SJSA1 (cell line): ENCODE data around the gene ZNF738. TPM values are rescaled to one million over a fixed set of nuclear protein-coding genes. Genes with fewer than 3 reads are reported as not detected.

Experiments
- DNase-seq, 2 experiments: peaks; one replicate each; pipeline ENCODE4 v3.0.0-alpha.2; 2015 to 2020; ENCODE audit warnings: low spot score in 2 of 2, low read depth in 1 of 2
- H3K27ac ChIP-seq: fragments of 250-450 bp; sonication (Bioruptor Pico); 2 replicates; pipeline ENCODE4 v1.5.1; 2020; ENCODE audit warnings: mild to moderate bottlenecking, moderate library complexity
- H3K27me3 ChIP-seq: fragments of 250-450 bp; sonication (Bioruptor Pico); replicated peaks from 2 replicates; pipeline ENCODE4 v1.5.1; 2020; ENCODE audit warnings: mild to moderate bottlenecking, moderate library complexity
- H3K36me3 ChIP-seq: fragments of 250-450 bp; sonication (Bioruptor Pico); 2 replicates; pipeline ENCODE4 v1.5.1; 2020; ENCODE audit warnings: mild to moderate bottlenecking
- H3K4me1 ChIP-seq: fragments of 250-450 bp; sonication (Bioruptor Pico); replicated peaks from 2 replicates; pipeline ENCODE4 v1.6.1; 2021; ENCODE audit warnings: mild to moderate bottlenecking
- H3K4me3 ChIP-seq: fragments of 250-450 bp; sonication (Bioruptor Pico); 2 replicates; pipeline ENCODE4 v1.5.1; 2020; ENCODE audit warnings: mild to moderate bottlenecking
- H3K9me3 ChIP-seq: fragments of 250-450 bp; sonication (Bioruptor Pico); replicated peaks from 2 replicates; pipeline ENCODE4 v1.5.1; 2020; ENCODE audit warnings: mild to moderate bottlenecking
- total RNA-seq: library from RNA; depleted of rRNA; stranded (reverse); fragments of >200 nt; shearing (Covaris generic); gene quantifications from 2 replicates; pipeline ENCODE4 v1.2.3, GENCODE V29; 2014; rRNA removed

Gene ZNF738
- total RNA-seq, 1 experiment from 2014 or later, result 11.5 TPM

DNA sequence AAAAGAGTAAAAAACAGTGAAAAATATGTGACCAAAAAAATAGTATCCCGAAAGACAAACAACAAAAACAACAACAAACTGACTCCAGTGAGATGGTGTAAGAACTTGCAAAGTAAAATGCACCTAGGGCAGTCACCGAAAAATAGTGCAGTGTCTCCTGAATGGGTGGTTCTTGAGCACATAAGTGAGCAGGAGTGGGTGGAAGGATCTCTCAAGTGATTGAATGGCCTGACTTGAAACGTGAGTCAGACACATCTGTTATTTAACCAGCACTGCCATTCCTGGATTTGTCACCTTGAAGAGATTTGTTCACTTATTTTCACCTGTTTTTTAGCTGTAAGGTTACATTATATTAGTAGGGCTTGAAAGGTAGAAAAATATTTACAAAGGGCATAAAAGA, 3.5 kb downstream of the ZNF738 start:
- Histone ChIP-seq H3K27me3 (no peaks in the 10 kb centered on the region), H3K4me1 (no peaks in the 10 kb centered on the region), H3K27ac (no peak overlapping the region)

DNA sequence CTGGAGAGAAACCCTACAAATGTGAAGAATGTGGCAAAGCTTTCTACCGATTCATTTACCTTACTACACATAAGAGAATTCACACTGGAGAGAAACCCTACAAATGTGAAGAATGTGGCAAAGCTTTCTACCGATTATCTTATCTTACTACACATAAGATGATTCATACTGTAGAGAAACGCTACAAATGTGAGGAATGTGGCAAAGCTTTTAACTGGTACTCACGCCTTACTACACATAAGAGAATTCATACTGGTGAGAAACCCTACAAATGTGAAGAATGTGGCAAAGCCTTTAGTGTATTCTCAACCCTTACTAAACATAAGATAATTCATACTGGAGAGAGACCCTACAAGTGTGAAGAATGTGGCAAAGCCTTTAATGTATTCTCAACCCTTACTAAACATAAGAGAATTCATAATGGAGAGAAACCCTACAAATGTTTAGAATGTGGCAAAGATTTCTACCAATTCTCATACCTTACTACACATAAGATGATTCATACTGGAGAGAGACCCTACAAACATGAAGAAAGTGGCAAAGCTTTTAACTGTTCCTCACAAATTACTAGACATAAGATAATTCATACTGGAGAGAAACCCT, 25.3 kb downstream of the ZNF738 start:
- Histone ChIP-seq H3K9me3 (no peaks in the 10 kb centered on the region; the same call in none of the 2 replicates), H3K27me3 (no peaks in the 10 kb centered on the region), H3K4me1 (no peaks in the 10 kb centered on the region), H3K4me3 (no peak overlapping the region), H3K27ac (no peak overlapping the region), H3K36me3 (peaks cover 4% of the 10 kb centered on the region)
- DNase-seq, result no peak

More for the DNA sequence above, 3.5 kb downstream of the ZNF738 start:
- 0 out of 2 replicates have a peak, but pooled peaks cover 4% of the 10 kb centered on the region for H3K9me3 ChIP-seq
- peaks cover 39% of the 10 kb centered on the region for H3K36me3 ChIP-seq
- no peak for DNase-seq
- no peak overlapping the region for H3K4me3 ChIP-seq

DNA sequence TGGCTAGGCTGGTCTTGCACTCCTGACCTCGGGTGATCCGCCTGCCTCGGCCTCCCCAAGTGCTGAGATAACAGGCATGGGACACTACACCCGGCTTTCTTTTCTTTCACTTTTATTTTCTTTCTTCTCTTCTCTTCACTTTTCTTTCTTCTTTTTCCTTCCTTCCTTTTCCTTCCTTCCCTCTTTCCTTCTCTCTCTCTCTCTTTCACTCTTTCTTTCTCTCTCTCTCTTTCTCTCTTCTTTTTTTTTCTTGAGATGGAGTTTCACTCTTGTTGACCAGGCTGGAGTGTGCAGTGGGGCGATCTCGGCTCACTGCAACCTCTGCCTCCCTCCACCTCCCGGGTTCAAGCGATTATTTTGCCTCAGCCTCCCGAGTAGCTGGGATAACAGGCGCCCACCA, 37.3 kb downstream of the ZNF738 start:
- Histone ChIP-seq H3K9me3 (peaks cover 7% of the 10 kb centered on the region; the same call in 1 of the 2 replicates), H3K27me3 (no peaks in the 10 kb centered on the region), H3K27ac (no peak overlapping the region), H3K4me1 (no peaks in the 10 kb centered on the region), H3K36me3 (no peaks in the 10 kb centered on the region), H3K4me3 (no peak overlapping the region)
- DNase-seq, result no peak

DNA sequence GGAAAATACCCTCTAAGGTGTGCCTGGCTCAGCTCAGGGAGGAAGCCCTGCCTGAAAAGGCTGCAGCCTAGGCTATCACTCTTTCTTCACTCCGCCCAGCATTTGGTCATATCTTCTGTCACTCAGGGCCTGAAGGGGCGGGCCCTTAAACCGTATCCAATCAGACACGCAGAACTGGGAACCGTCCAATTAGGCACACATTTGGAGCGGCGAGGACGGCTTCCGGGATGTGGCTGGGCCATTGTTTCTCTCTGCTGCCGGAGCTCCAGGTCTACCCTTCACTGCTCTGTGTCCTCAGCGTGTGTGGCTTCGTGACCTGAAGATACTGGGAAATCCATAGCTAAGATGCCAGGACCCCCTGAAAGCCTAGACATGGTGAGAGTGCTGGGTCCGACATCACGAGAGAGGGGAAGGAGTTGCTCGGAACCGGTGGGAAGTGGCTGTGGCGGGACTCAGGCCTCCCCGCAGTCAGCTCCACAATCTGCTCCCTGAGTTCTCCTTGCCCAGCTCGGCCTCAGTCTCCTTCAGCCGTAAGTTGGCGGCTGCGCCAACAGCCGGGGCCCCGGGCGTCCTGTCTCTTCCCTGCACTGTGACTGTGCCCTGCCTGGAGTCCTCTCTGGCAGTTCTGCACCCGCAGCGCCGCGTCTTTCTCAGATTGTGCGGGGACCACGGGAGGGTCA, 38.2 kb downstream of the ZNF738 start, which contains the start of gene ZNF493:
TSS of gene ZNF493 (plus strand) at position 241 of the 680 bp plus-strand sequence. CDS start at position 346, 105 bp downstream.
- peaks cover 7% of the 10 kb centered on the region; the same call in 1 of the 2 replicates for H3K9me3 ChIP-seq
- peak; percentile 66 to 71 for DNase-seq
- no peaks in the 10 kb centered on the region for H3K36me3 ChIP-seq
- H3K27me3 ChIP-seq, result no peaks in the 10 kb centered on the region
- H3K27ac ChIP-seq, result no peak within 1 kb of the TSS
- peak within 1 kb of the TSS; percentile 46 for H3K4me3 ChIP-seq
- no peaks in the 10 kb centered on the region for H3K4me1 ChIP-seq

DNA sequence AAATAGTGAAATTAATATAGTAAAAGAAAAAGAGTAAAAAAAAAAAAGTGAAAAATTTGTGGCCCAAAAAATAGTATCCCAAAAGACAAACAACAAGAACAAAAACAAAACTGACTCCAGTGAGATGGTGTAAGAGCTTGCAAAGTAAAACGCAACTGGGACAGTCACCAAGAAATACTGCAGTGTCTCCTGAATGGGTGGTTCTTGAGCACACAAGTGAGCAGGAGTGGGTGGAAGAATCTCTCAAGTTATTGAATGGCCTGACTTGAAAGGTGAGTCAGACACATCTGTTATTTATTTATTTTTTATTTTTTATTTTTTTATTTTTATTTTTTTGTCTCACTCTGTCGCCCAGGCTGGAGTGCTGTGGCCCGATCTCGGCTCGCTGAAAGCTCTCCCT, 40.1 kb downstream of the ZNF738 start:
- no peak for DNase-seq
- no peak overlapping the region for H3K27ac ChIP-seq
- no peaks in the 10 kb centered on the region for H3K27me3 ChIP-seq

DNA sequence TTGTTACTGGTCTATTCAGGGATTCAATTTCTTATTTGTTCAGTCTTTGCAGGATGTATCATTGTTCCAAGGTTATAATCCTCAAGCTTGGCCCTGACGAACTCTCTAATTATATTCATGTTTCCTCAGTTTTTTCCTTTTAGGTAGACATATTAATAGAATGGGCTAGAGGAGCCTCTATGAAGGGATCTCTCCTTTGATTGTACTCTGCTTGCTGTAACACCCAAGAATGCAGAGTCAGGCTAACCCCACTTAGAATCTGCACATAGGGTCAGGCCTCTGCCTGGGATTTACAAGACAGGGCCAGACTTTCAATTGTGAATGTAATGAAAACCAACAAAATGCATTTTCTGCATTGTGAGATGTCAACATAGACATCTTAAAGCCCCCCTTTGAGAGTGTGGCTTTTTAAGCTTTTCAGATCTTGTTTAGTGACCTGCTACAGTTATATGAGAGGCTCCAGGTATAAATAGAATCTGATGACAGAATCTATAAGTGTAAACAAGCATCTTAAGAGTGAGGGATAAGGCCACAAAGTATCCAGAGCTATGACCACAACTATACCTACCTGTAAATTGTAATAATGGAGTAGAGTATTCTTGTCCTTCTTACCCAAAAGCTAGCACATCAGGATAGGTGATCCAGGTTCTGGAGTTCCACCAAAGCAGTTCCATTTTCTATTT, 43.6 kb downstream of the ZNF738 start:
- Histone ChIP-seq H3K4me1 (no peaks in the 10 kb centered on the region), H3K27ac (no peak overlapping the region), H3K36me3 (no peaks in the 10 kb centered on the region), H3K27me3 (no peaks in the 10 kb centered on the region), H3K9me3 (no peaks in the 10 kb centered on the region; the same call in 1 of the 2 replicates), H3K4me3 (no peak overlapping the region)
- no peak for DNase-seq

More for the DNA sequence above, 40.1 kb downstream of the ZNF738 start:
- Histone ChIP-seq H3K9me3 (peaks cover under 1% of the 10 kb centered on the region), H3K36me3 (no peaks in the 10 kb centered on the region), H3K4me1 (no peaks in the 10 kb centered on the region), H3K4me3 (no peak overlapping the region)

DNA sequence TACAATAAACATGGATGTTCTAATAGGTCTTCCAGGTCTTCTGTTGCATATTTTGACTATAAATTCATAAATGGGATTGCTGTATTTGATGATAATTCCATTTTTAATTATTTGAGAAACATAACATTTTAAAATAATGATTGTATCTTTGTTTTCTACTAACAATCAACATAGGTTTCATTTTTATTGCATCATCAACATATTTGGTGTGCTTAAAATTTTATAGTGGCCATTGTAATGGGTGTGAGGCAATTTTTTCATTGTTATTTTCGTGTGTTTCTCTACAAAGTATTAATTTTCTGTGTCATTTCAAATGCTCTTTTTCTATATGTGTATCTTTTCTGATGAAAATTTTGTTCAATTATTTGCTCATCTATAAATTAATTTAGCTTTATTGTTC, 51.4 kb downstream of the ZNF738 start:
- H3K27ac ChIP-seq, result no peak overlapping the region
- no peak for DNase-seq
- no peaks in the 10 kb centered on the region for H3K36me3 ChIP-seq
- no peaks in the 10 kb centered on the region for H3K4me1 ChIP-seq
- no peaks in the 10 kb centered on the region for H3K9me3 ChIP-seq
- no peak overlapping the region for H3K4me3 ChIP-seq
- no peaks in the 10 kb centered on the region for H3K27me3 ChIP-seq

DNA sequence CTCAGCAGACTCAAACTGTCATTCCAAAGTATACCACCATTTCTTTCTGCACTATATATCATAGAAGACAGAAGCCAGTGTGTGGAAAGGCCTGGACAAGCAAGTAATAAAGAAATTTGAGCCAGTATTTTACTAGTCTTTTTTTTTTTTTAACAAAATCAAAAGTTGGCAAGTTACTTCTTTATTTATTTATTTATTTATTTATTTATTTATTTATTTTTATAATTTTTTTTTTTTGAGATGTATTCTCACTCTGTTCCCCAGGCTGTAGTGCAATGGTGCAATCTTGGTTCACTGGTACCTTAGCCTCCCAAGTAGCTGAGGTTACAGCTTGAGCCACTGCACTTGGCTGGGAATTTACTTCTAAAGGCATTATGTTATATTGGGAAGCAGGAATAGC, 63.4 kb downstream of the ZNF738 start:
- H3K27ac ChIP-seq, result no peak overlapping the region
- H3K4me1 ChIP-seq, result no peaks in the 10 kb centered on the region
- H3K4me3 ChIP-seq, result no peak overlapping the region
- H3K9me3 ChIP-seq, result peaks cover 13% of the 10 kb centered on the region
- no peaks in the 10 kb centered on the region for H3K27me3 ChIP-seq
- no peak for DNase-seq
- no peaks in the 10 kb centered on the region for H3K36me3 ChIP-seq

DNA sequence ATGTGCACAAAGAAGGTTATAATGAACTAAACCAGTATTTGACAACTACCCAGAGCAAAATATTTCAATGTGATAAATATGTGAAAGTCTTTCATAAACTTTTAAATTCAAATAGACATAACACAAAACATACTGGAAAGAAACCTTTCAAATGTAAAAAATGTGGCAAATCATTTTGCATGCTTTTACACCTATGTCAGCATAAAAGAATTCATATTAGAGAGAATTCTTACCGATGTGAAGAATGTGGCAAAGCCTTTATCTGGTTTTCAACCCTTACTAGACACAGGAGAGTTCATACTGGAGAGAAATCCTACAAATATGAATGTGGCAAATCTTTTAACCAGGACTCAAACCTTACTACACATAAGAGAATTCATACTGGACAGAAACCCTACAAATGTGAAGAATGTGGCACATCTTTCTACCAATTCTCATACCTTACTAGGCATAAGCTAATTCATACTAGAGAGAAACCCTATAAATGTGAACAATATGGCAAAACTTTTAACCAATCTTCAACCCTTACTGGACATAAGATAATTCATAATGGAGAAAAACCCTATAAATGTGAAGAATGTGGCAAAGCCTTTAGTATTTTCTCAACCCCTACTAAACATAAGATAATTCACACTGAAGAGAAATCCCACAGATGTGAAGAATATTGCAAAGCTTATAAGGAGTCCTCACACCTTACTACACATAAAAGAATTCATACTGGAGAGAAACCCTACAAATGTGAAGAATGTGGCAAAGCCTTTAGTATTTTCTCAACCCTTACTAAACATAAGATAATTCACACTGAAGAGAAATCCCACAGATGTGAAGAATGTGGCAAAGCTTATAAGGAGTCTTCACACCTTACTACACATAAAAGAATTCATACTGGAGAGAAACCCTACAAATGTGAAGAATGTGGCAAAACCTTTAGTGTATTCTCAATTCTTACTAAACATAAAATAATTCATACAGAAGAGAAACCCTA, 64.5 kb downstream of the ZNF738 start:
- Histone ChIP-seq H3K27ac (no peak overlapping the region), H3K4me1 (no peaks in the 10 kb centered on the region), H3K9me3 (peaks cover 15% of the 10 kb centered on the region), H3K36me3 (no peaks in the 10 kb centered on the region), H3K4me3 (no peak overlapping the region), H3K27me3 (no peaks in the 10 kb centered on the region)
- no peak for DNase-seq

Other genes with a start within 250 kb of the ZNF738 start
- gene ZNF431, start 217.0 kb upstream of the ZNF738 start, total RNA-seq, result 3.7 and 7.4 TPM in 2 replicates
- gene ZNF708, start 29.6 kb upstream of the ZNF738 start, total RNA-seq, result 2.7 and 5.0 TPM in 2 replicates
- 2.1 and 3.1 TPM in 2 replicates for gene ZNF493, start 38.1 kb downstream of the ZNF738 start, total RNA-seq
- 2.4 and 3.0 TPM in 2 replicates for gene ZNF429, start 146.6 kb downstream of the ZNF738 start, total RNA-seq